HG03439 (cell line): Measurements from ENCODE around the gene VCP.

Experiments used
- ATAC-seq: cut with Tn5 transposase; IDR thresholded peaks from one replicate; pipeline ENCODE4 v1.9.1; 2021; ENCODE audit warnings: mild to moderate bottlenecking, moderate library complexity; ENCODE audit not compliant: unreplicated experiment

Gene VCP

GRCh38 chr9:35072461-35073278 lies at the start of gene VCP:
TSS of gene VCP (minus strand) at chr9:35072625. CDS start at chr9:35072353, 272 bp downstream.
- ATAC-seq: peak; percentile 85

GRCh38 chr9:35116898-35117551 lies 44.6 kb upstream of the VCP start:
- peak; percentile 62 for ATAC-seq

GRCh38 chr9:35116539-35116897 lies 44.1 kb upstream of the VCP start:
- ATAC-seq: peak; percentile 4

- ATAC-seq: peak; percentile 52
Observed at GRCh38 chr9:35115680-35116538, 43.5 kb upstream of the VCP start, which contains the start of gene ATOSB. TSS of gene ATOSB (minus strand) at chr9:35115862. CDS start at chr9:35108274, 7,588 bp downstream.

GRCh38 chr9:35114840-35115628 lies 42.6 kb upstream of the VCP start:
- ATAC-seq: no peak

GRCh38 chr9:35114113-35114839 lies 41.9 kb upstream of the VCP start:
- ATAC-seq: no peak

GRCh38 chr9:35112257-35113020 lies 40.0 kb upstream of the VCP start:
- ATAC-seq: no peak

GRCh38 chr9:35111001-35111933 lies 38.8 kb upstream of the VCP start:
- ATAC-seq: peak; percentile 68

- no peak for ATAC-seq
Observed at GRCh38 chr9:35110327-35110761, 37.9 kb upstream of the VCP start.

- ATAC-seq: no peak
Observed at GRCh38 chr9:35108946-35109575, 36.6 kb upstream of the VCP start.

- ATAC-seq: no peak
Observed at GRCh38 chr9:35108461-35108860, 36.0 kb upstream of the VCP start.

- ATAC-seq: no peak
Observed at GRCh38 chr9:35107297-35108290, 35.2 kb upstream of the VCP start.

GRCh38 chr9:35106343-35106730 lies 33.9 kb upstream of the VCP start:
- no peak for ATAC-seq

- ATAC-seq: no peak
Observed at GRCh38 chr9:35105571-35106342, 33.3 kb upstream of the VCP start.

- ATAC-seq: no peak
Observed at GRCh38 chr9:35105126-35105525, 32.7 kb upstream of the VCP start.

GRCh38 chr9:35104586-35104985 lies 32.2 kb upstream of the VCP start:
- ATAC-seq: no peak
